HG02852 (cell line): ENCODE results near the gene TRIM2.
"Not testable (repeated sequence)": the region's sequence is repeated elsewhere in the genome, so short reads cannot be mapped to it uniquely, and the experiment has no call there.

Experiments used
- ATAC-seq: cut with Tn5 transposase; IDR thresholded peaks from one replicate; pipeline ENCODE4 v1.9.1; 2021; ENCODE audit warnings: mild to moderate bottlenecking, moderate library complexity; ENCODE audit not compliant: unreplicated experiment

The TRIM2 gene

DNA sequence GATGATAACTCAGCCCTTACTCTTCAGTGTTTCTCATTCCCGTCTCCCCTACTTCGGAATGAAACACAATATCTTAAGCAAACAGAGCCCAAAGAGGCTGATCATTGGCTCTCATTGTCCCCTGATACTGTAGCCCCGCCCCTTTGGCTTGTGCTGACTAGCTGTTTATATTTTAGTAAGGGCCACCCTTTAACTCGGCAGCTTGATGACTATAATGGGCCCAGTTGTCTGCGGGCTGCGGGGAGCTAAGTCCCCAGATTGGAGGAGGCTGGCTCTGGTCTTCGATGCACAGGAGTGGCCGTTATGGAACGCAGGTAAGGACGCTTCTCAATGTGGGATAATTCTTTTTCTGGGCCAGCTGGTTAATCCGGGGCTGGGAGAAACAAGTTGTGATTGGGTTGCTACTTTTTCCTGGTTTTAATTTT is at the start of gene TRIM2:
Gene TRIM2, plus strand, starts transcription at position 197 of the 425 bp plus-strand sequence. Its CDS starts 88 bp downstream, at position 285.
- ATAC-seq: no peak

DNA sequence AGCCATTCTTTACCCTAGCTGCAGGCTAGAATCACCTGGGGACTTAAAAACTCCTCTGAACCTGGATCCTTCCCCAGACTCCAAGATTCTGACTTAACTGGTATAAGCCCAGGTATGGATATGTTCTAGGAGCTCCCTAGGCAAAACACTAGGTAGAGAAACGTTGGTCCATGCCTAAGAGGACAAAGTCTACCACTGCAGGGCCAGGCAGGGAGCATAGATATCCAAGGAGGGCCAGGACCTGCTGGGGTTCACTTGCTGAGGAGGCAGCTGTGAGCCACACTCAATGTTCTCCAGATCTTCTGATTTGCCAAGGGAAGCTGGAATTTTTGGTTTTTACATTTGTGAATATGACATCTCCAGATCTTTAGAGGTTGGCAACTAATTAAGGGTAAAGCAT is 48.6 kb upstream of the TRIM2 start:
- ATAC-seq: no peak

DNA sequence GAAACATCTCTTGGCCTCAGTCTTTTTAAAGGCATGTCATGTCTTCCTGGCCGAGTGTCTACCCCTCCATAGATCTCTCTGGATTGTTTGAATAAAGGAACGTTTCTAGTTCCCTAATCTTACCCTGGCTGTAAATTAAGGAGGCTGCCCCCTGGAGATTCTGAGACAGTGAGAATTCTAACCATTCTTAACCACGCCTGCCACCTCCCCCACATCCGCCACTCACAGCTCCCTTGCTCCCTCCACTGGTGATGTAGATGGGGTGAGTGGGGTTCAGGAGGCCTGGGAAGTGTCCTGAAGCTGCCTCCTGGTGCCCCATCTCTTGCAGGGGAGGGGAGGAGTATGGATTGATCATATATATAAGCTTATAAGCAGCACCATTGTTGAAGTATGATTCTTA is 48.0 kb upstream of the TRIM2 start:
- ATAC-seq: no peak

DNA sequence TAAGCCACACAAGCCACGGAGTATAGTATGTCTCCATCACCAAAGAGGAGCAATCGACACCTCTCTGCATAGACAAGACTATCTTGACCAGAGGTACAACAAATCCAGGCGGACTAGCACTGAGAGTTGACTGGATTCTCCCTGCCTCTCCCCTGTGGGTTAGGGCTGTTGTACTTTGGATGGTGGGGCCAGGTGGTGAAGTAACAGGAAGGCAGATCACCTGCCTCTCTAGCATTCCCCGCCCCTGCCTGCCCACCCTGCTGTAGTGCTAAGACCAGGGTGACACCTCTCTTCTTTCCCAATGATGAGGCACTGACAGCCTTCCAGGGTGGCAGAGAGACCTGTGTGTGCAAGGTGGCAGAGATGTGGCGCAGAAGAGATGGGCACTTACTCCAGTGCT is 47.5 kb upstream of the TRIM2 start:
- ATAC-seq: no peak

DNA sequence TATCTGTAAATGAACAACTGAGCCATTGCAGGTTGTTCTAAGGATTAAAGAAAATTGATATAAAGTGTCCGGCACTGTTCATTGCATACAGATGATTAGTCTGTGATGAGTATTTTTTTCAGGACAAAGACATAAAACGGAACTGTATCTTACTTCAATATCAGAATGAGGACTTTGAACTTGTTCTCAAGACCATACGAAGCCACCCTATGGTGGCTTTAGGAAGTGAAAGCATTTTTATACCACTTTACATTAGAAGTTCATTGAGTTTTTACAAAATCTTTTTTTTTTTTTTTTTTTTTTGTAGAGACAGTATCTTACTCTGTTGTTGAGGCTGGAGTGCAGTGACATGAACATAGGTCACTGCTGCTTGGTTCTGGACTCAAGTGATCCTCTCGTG is 45.2 kb upstream of the TRIM2 start:
- ATAC-seq: no peak

DNA sequence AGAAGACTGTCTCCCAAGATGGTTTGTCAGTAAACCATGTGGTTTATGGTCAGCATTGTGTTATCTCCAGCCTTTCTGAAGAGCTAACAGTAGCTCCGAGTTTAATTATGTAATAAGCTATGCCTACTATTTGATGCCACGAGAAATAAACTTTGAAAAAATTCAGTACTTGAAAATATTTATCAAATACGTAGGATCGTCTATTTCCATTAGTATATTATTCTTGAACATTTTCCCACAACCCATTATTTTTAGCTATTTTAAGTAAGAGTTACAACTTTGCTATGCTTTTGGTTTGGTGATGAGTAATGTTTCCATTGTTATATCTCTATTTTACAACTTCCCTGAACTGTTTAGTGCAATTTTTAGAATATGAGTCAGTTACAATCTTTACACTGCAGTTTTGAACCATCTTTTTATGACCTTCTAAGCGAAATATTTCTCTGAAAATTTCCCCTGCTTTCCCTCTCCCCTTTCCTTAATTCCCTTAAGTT is 44.5 kb upstream of the TRIM2 start:
- ATAC-seq: no peak

DNA sequence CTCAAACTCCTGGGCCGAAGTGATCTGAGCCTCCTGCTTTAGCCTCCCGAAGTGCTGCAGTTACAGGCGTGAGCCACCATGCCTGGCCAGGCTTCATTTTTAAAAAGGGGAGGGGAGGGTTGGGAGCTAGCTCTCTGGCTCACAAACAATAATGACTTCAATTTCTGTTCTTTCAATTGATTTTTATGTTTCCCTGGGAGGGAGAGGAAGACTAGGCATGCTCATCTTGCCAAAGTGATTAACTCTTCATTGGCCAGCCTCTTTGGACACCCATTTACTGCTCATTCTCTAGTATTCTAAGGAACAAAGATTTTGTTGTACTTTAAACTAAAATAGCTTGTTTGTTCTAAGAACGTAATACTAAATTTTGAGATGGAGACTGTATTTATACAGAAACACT is 43.4 kb upstream of the TRIM2 start:
- ATAC-seq: no peak

DNA sequence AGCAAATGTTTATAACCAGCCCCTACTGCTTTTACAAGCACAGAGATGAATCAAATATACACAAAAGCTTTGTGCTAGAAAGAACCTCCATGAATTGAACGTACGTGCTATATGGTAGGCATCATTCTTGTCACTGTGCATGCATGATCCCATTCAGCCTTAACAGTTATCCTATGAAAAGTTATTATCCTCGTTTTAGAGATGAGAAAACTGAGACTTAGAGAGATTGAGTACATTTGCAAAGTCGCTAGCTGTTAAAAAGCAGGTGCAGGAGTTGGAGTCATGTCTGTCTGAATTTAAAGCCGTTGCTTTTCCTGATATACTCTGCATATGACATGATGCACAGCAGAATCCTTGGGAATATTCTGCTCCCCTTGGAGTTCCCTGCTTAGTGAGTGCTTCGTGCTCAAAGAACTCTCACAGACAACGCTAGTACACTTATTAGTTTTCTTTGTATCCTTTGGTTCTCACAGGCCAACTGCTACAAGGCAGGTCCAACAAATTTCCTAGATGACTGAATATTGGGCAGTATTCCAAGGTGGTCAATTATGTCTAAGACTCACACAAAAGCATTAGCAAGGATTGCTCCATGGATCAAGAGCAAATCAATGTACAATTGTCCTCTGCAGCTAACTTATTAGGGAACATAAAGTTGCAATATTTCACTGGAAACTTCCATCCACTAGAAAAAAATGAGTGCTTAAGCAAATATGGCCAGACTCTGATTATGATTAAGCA is 42.8 kb upstream of the TRIM2 start:
- ATAC-seq: no peak

DNA sequence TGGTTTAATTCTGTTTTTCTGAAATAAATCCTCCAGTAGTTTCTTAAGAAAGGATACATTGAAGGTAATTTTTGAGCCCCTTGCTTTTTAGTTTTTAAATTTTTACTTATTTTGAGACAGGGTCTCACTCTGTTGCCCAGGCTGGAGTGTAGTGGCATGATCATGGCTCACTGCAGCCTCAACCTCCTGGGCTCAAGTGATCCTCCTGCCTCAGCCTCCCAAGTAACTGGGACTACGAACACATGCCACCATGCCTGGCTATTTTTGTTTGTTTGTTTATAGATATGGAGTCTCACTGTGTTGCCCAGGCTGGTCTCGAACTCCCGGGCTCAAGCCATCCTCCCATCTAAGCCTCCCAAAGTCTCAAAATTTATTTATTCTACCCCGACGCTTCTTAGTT is 39.0 kb upstream of the TRIM2 start:
- ATAC-seq: not testable (repeated sequence)

DNA sequence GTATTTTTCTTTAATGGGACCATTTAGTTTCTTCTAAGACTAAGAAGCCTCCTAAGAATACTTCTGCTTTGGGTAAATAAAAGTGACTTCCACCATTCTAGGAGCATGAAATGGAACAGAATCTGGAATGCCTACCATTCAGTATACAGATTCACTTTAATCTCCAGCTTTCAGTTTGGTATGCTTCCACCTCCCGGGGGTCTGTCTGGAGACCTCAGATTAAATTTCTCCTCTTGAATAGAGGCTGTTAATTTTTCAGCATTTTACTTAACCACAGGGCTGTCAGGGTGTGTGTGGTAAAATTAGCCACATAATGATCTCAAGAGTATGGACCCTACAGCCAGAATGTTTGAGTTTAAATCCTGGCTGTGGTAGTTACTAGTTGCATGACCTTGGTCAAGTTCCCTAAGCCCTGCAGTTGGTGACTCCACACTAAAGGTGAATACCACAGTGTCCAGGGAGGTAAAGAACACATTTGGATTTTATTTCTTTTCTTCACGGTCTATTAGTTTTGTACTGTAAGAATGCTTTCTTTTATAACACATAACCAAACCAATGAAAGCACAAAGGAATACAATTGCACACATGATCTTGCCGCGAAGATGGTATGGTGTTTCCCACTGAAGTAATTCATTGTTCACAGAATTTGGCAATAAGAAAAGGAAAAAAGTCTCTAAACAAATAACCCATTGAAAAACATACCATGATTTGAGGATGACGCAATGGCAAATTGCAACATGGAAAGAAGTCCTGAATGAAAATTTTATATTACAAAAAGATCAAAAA is 37.3 kb upstream of the TRIM2 start:
- no peak for ATAC-seq

DNA sequence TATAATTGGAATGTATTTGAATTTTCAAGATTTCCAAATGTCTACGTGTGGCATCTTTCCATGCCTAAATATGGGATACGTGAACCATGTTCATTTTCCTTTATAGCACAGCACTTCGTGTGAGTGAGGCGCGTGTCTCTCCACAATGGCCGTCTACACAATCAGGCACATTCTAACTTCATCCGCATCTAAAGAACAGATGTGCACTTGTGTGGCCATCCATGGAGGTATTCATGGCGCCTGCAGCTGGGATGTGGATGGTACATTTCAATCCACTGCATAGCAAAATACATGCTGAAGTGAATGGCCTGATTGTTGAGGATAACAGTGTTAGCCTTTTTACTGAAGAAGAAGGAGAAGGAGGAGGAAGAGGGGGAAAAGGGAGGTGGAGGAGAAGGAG is 34.5 kb upstream of the TRIM2 start:
- no peak for ATAC-seq

DNA sequence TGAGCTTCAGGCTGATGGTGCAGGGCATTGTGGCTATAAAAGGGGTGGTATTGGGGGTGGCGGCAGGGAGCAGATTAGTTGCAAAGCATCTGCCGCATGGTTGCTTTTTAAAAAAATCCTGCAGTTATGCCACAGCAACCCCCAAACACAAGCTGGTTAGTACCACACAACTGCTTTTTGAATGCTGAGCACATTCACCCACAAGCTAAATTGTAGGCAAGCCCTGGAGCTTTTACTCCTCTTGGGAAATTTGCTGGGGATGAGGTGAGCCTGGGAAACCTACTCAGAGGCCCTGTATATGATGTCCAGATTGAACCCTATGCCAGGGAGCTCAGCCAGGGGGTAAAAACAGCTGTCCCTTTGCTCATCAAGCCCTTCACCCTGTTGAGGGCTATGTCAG is 33.8 kb upstream of the TRIM2 start:
- no peak for ATAC-seq

DNA sequence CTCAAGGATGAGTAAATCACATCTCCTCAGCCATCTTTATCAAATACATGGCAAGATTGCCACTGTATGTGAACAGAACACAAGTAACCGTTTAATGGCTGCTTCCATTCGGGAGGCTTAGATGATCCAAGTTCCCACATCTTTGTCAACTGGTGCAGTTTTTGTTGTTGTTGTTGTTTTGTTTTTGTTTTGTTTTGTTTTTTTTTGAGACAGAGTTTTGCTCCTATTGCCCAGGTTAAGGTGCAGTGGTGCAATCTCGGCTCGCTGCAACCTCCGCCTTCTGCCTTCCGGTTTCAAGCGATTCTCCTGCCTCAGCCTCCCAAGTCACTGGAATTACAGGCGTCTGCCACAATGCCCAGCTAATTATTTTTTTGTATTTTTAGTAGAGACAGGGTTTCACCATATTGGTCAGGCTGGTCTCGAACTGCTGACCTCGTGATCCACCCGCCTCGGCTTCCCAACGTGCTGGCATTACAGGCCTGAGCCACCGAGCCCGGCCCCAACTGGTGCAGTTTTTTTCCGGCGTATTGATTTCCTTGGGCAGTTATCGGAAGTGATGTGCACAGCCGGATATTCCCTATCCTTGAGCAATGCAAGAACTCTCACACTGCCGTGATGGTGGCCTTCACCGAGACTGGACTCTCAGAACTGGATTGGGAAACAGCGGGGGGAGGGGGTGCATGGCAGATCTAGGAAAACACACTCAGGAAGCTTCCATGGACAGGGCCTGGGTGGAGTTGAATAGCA is 29.2 kb upstream of the TRIM2 start:
- ATAC-seq: no peak

DNA sequence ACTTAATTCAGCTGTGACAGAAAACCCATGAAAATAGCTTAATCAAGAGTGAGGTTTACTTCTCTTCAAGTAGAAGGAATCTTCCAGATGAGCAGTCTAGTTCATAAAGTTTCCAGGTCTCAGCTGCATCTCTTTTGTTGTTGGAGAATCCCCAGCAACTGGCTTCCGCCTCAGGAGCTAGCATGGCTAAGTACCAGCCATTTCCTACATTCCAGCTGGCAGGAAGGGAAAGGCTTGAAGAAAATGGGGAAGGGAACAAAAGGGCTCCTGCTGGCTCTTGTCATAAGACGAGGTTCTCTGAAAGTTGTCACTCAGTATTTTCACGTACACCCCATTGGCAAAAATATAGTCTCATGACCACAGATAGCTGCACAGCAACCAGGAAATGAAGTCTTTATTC is 27.3 kb upstream of the TRIM2 start:
- ATAC-seq: no peak

DNA sequence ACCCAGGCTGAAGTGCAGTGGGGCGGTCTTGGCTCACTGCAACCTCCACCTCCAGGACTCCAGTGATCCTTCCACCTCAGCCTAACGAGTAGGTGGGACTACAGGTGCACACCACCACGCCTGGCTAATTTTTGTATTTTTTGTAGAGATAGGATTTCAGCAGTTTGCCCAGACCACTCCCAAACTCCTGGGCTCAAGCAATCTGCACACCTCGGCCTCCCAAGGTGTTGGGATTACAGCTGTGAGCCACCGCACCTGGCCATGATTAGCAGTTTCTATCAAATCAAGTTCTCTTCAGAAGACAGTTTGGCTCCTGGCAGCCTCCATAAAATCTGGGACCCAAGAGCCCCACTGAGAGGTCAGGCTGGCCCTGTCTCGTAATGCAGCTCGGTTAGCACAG is 26.4 kb upstream of the TRIM2 start:
- no peak for ATAC-seq

DNA sequence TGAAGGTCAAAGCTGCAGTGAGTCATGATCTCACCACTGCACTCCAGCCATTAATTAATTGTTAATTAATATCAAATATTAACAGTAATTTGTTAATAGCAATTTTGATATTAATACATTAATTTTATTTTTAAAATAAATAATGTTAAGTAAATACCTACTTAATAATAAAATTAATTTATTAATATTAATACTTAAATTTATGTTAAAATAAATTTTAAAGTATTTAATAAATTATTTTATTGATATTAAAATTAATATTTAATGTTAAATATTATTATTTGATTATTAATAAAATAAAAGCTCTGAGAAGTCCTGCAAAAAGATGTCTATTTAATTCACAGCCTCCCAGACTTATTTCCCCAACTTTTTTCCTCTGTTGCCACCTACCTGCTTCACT is 25.1 kb upstream of the TRIM2 start:
- no peak for ATAC-seq

DNA sequence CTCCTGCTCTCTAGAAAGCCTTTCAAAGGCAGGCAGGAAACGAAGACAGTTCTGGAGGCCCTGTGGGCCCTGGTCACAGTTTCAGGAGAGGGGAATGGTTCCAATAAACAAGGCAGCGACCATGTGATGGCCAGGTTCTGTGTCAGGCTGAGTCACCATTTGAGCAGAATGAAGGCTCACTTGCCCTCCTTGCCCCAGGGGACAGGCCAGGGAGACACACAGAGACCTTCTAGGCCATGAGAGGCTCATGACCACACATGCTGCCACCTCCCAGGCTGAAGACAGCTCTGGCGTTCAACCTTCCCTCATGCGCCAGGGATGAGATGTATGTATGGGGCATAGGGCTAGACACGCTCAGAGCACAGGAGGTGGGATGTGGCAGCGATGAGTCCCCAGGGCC is 22.9 kb upstream of the TRIM2 start:
- no peak for ATAC-seq

DNA sequence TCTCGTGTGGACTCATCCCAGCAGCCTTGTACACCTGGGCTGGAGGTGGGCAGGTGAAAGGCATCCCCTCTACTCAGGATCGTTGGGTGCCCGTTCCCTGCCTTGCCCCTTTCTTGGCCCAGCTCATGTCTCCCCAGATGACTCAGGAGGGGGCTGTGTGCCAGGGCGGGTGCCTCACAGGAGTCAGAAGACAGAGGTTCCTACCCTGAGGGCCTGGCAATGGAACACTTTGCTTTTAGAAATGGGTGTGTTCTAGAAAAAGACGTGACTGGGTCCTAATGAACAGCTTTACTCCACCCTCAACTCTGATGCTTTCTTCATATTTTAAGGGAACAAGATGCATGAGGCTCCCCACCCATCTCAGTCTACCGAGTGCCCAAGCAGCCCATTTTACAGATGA is 22.5 kb upstream of the TRIM2 start:
- no peak for ATAC-seq

DNA sequence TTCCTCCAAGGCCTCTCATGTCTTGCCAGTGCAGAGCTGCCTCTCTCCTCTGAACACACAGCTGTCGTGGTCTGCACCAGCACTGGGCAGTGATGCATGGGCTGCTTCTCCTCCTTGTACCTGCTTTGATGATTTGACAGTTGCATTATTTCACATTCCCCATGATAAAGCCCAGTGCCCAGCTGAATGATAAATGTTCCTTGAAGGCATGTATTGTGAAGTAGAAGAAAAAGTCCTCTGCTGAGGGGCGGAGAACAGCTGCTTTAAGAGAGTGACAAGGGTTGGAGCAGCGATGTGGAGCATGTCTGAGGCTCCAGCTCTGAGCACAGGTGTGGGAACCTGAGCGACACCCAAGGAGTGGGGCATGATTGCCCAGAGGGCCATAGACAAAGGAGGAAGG is 21.1 kb upstream of the TRIM2 start:
- no peak for ATAC-seq

DNA sequence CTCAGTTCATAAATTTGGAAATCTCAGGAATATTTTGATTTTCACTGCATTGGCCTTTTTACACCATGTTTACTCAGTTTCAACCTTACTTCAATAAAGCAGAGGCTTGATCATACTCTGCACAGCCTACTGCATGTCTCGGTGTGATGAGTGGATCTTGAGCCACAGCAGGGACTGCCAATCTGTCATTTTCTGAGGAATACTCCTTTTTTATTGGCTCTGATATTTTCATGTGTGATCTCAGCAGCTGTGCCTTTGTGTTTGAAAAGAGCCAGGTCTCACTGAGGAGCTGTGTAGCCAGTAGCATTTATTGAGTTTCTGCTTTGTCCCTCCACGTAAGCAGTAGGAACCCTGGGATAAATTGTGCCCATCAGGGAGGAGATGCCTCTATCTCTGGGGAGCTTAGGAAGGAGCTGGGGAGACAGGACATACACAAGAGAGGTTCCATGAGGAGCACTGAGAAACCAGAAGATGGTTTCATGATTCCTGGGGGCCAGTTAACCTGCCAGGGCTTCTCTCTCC is 18.9 kb upstream of the TRIM2 start:
- no peak for ATAC-seq

DNA sequence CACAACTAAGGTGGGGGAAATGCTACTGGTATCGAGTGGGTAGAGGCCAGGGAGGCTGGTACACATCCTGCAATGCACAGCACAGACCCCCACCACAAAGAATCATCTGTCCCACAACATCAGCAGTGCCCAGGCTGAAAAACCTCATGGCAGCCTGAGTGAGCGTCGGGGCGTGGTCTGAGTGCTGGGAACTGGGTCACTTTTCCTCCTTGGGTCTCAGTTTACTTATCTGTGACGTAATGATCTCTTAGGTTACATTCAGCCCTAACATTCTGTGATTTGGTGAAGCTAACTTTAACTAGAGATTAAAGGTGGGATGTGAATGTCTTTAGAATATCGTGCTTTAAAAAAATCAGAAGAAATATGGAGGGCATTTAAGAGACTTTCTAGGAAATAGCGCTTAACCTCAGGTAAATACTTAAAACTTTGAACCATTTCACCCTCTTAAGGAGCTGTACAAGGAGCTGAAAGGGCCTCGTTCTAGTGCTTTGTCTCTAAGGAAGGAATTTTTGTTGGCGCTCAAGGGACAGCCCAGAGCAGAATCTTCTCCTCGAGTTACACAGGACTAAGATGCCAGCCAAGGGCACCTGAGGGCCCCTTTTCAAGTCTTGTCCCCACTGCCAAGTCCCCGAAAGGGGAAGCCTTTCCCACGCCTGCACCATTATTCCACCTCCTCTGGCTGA is 18.1 kb upstream of the TRIM2 start:
- ATAC-seq: no peak
